ENCODE results near the gene TMEM232. TPM values are rescaled to one million over a fixed set of nuclear protein-coding genes. Genes with fewer than 3 reads are reported as not detected.

The TMEM232 gene
- total RNA-seq, 1 experiment from 2014 or later: 1.3 TPM

DNA sequence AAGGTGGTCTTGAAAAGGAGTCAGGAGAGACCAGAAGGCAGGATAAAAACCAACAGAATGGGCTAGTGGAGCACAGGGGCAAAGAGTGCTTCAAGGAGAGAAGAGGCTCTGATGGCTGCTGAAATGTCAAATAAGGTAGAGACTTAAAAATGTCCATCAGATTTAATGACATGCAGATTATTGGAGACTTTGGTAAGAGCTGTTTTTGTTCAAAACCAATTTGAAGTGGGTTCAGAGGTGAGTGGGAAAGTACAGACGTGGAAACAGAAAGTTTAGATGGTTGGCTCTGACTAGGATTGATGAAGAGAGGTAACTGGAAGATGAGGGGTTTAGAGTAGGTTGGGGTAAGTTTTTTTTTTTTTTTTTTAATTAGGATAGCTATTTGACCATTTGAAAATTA is 26.5 kb upstream of the TMEM232 start:
- POLR2A ChIA-PET: no interaction called here
- H3K27ac Mint-ChIP-seq: no peak overlapping the region
- TF ChIP-seq TCF7 (CRISPR knock-in tag; IDR thresholded peaks at IDR 0.05; ENCODE audit: low read depth) (no peak), PREB (CRISPR knock-in tag; IDR thresholded peaks at IDR 0.05; ENCODE audit: borderline replicate concordance) (no peak), ZNF416 (CRISPR knock-in tag; IDR thresholded peaks at IDR 0.05) (no peak), TP53 (CRISPR knock-in tag; IDR thresholded peaks at IDR 0.05) (no peak), ZNF671 (CRISPR knock-in tag; IDR thresholded peaks at IDR 0.05) (no peak), ZNF396 (CRISPR knock-in tag; IDR thresholded peaks at IDR 0.05; ENCODE audit: borderline replicate concordance) (no peak), RORB (CRISPR knock-in tag; IDR thresholded peaks at IDR 0.05) (no peak), SMAD3 (CRISPR knock-in tag; IDR thresholded peaks at IDR 0.05; ENCODE audit: borderline replicate concordance) (no peak), MAX (CRISPR knock-in tag; IDR thresholded peaks at IDR 0.05) (no peak), ZNF232 (CRISPR knock-in tag; IDR thresholded peaks at IDR 0.05) (no peak)
- TF ChIP-seq, protein P1, sequence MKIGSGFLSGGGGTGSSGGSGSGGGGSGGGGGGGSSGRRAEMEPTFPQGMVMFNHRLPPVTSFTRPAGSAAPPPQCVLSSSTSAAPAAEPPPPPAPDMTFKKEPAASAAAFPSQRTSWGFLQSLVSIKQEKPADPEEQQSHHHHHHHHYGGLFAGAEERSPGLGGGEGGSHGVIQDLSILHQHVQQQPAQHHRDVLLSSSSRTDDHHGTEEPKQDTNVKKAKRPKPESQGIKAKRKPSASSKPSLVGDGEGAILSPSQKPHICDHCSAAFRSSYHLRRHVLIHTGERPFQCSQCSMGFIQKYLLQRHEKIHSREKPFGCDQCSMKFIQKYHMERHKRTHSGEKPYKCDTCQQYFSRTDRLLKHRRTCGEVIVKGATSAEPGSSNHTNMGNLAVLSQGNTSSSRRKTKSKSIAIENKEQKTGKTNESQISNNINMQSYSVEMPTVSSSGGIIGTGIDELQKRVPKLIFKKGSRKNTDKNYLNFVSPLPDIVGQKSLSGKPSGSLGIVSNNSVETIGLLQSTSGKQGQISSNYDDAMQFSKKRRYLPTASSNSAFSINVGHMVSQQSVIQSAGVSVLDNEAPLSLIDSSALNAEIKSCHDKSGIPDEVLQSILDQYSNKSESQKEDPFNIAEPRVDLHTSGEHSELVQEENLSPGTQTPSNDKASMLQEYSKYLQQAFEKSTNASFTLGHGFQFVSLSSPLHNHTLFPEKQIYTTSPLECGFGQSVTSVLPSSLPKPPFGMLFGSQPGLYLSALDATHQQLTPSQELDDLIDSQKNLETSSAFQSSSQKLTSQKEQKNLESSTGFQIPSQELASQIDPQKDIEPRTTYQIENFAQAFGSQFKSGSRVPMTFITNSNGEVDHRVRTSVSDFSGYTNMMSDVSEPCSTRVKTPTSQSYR (CRISPR knock-in tag; IDR thresholded peaks at IDR 0.05): no peak
- TF ChIP-seq, protein P2, sequence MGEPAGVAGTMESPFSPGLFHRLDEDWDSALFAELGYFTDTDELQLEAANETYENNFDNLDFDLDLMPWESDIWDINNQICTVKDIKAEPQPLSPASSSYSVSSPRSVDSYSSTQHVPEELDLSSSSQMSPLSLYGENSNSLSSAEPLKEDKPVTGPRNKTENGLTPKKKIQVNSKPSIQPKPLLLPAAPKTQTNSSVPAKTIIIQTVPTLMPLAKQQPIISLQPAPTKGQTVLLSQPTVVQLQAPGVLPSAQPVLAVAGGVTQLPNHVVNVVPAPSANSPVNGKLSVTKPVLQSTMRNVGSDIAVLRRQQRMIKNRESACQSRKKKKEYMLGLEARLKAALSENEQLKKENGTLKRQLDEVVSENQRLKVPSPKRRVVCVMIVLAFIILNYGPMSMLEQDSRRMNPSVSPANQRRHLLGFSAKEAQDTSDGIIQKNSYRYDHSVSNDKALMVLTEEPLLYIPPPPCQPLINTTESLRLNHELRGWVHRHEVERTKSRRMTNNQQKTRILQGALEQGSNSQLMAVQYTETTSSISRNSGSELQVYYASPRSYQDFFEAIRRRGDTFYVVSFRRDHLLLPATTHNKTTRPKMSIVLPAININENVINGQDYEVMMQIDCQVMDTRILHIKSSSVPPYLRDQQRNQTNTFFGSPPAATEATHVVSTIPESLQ (CRISPR knock-in tag; IDR thresholded peaks at IDR 0.05): no peak
- TF ChIP-seq, protein P3, sequence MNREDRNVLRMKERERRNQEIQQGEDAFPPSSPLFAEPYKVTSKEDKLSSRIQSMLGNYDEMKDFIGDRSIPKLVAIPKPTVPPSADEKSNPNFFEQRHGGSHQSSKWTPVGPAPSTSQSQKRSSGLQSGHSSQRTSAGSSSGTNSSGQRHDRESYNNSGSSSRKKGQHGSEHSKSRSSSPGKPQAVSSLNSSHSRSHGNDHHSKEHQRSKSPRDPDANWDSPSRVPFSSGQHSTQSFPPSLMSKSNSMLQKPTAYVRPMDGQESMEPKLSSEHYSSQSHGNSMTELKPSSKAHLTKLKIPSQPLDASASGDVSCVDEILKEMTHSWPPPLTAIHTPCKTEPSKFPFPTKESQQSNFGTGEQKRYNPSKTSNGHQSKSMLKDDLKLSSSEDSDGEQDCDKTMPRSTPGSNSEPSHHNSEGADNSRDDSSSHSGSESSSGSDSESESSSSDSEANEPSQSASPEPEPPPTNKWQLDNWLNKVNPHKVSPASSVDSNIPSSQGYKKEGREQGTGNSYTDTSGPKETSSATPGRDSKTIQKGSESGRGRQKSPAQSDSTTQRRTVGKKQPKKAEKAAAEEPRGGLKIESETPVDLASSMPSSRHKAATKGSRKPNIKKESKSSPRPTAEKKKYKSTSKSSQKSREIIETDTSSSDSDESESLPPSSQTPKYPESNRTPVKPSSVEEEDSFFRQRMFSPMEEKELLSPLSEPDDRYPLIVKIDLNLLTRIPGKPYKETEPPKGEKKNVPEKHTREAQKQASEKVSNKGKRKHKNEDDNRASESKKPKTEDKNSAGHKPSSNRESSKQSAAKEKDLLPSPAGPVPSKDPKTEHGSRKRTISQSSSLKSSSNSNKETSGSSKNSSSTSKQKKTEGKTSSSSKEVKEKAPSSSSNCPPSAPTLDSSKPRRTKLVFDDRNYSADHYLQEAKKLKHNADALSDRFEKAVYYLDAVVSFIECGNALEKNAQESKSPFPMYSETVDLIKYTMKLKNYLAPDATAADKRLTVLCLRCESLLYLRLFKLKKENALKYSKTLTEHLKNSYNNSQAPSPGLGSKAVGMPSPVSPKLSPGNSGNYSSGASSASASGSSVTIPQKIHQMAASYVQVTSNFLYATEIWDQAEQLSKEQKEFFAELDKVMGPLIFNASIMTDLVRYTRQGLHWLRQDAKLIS (CRISPR knock-in tag; IDR thresholded peaks at IDR 0.05; ENCODE audit: borderline replicate concordance): no peak
- no peaks in the 10 kb centered on the region for H3K9me3 Mint-ChIP-seq
- H3K4me1 Mint-ChIP-seq: 0 out of 2 replicates have a peak, but pooled peaks cover 3% of the 10 kb centered on the region
- no peak for DNase-seq (ENCODE audit: low spot score)
- H3K36me3 Mint-ChIP-seq: no peaks in the 10 kb centered on the region
- no peak overlapping the region for H3K4me3 Mint-ChIP-seq
- H3K27me3 Mint-ChIP-seq (ENCODE audit: low read depth): no peaks in the 10 kb centered on the region
- no peak for ATAC-seq
- CTCF ChIA-PET: no interaction called here

GRCh38 chr5:110751902-110752762 is 25.7 kb upstream of the TMEM232 start:
- POLR2A ChIA-PET: no interaction called here
- Mint-ChIP-seq H3K27me3 (ENCODE audit: low read depth) (no peaks in the 10 kb centered on the region), H3K4me3 (no peak overlapping the region), H3K27ac (no peak overlapping the region), H3K4me1 (0 out of 2 replicates have a peak, but pooled peaks cover 3% of the 10 kb centered on the region), H3K9me3 (no peaks in the 10 kb centered on the region), H3K36me3 (no peaks in the 10 kb centered on the region)
- ATAC-seq (peak; percentile 69), DNase-seq (ENCODE audit: low spot score) (no peak)
- CTCF ChIA-PET: no interaction called here
- TF ChIP-seq, protein P4, sequence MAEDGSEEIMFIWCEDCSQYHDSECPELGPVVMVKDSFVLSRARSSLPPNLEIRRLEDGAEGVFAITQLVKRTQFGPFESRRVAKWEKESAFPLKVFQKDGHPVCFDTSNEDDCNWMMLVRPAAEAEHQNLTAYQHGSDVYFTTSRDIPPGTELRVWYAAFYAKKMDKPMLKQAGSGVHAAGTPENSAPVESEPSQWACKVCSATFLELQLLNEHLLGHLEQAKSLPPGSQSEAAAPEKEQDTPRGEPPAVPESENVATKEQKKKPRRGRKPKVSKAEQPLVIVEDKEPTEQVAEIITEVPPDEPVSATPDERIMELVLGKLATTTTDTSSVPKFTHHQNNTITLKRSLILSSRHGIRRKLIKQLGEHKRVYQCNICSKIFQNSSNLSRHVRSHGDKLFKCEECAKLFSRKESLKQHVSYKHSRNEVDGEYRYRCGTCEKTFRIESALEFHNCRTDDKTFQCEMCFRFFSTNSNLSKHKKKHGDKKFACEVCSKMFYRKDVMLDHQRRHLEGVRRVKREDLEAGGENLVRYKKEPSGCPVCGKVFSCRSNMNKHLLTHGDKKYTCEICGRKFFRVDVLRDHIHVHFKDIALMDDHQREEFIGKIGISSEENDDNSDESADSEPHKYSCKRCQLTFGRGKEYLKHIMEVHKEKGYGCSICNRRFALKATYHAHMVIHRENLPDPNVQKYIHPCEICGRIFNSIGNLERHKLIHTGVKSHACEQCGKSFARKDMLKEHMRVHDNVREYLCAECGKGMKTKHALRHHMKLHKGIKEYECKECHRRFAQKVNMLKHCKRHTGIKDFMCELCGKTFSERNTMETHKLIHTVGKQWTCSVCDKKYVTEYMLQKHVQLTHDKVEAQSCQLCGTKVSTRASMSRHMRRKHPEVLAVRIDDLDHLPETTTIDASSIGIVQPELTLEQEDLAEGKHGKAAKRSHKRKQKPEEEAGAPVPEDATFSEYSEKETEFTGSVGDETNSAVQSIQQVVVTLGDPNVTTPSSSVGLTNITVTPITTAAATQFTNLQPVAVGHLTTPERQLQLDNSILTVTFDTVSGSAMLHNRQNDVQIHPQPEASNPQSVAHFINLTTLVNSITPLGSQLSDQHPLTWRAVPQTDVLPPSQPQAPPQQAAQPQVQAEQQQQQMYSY (CRISPR knock-in tag; IDR thresholded peaks at IDR 0.05): no peak
- TF ChIP-seq GABPB1 (CRISPR knock-in tag; IDR thresholded peaks at IDR 0.05) (no peak), ELF4 (CRISPR knock-in tag; IDR thresholded peaks at IDR 0.05; ENCODE audit: low read depth) (no peak), HMGA2 (CRISPR knock-in tag; IDR thresholded peaks at IDR 0.05) (no peak), SMAD3 (CRISPR knock-in tag; IDR thresholded peaks at IDR 0.05; ENCODE audit: borderline replicate concordance) (no peak)
- TF ChIP-seq, protein P1 (CRISPR knock-in tag; IDR thresholded peaks at IDR 0.05): no peak

Measured in WTC11 (cell line).